HEK293 (cell line): ENCODE results near the gene ISG15.
A peak's percentile ranks its signal among the peaks of the same experiment; 100 is the strongest.

Experiments
- CTCF ChIP-seq: fragments of 450-650 bp; formaldehyde crosslinking; IDR thresholded peaks from 2 replicates; pipeline ENCODE4 v1.5.1; 2016; ENCODE audit warnings: missing biosample characterization, missing genetic modification characterization
- ELK4 ChIP-seq: IDR thresholded peaks from 2 replicates; pipeline ENCODE4 v1.6.1; 2011; ENCODE audit warnings: mild to moderate bottlenecking, low read depth, low read length, borderline replicate concordance
- KLF1 ChIP-seq: fragments of 450-650 bp; formaldehyde crosslinking; IDR thresholded peaks from 2 replicates; pipeline ENCODE4 v1.5.1; 2016; ENCODE audit warnings: missing biosample characterization, missing genetic modification characterization
- KLF9 ChIP-seq: fragments of 450-650 bp; formaldehyde crosslinking; IDR thresholded peaks from 2 replicates; pipeline ENCODE4 v1.5.1; 2016; ENCODE audit warnings: missing biosample characterization, missing genetic modification characterization, low read depth
- PATZ1 ChIP-seq: fragments of 450-650 bp; formaldehyde crosslinking; IDR thresholded peaks from 2 replicates; pipeline ENCODE4 v1.5.1; 2016; ENCODE audit warnings: missing biosample characterization, missing genetic modification characterization
- PRDM1 ChIP-seq: fragments of 450-650 bp; formaldehyde crosslinking; IDR thresholded peaks from 2 replicates; pipeline ENCODE4; 2016; ENCODE audit warnings: missing biosample characterization, missing genetic modification characterization
- PRDM10 ChIP-seq: fragments of 450-650 bp; formaldehyde crosslinking; IDR thresholded peaks from 2 replicates; pipeline ENCODE4 v1.5.1; 2016; ENCODE audit warnings: missing biosample characterization, missing genetic modification characterization
- REPIN1 ChIP-seq: fragments of 450-650 bp; formaldehyde crosslinking; IDR thresholded peaks from 2 replicates; pipeline ENCODE4 v1.5.1; 2017; ENCODE audit warnings: missing biosample characterization, missing genetic modification characterization, low read depth
- SP7 ChIP-seq: fragments of 450-650 bp; formaldehyde crosslinking; IDR thresholded peaks from 2 replicates; pipeline ENCODE4 v1.5.1; 2016; ENCODE audit warnings: missing biosample characterization, missing genetic modification characterization
- ZFP37 ChIP-seq: fragments of 450-650 bp; formaldehyde crosslinking; IDR thresholded peaks from 2 replicates; pipeline ENCODE4 v1.5.1; 2016; ENCODE audit warnings: missing biosample characterization, missing genetic modification characterization
- ZIC2 ChIP-seq: fragments of 450-650 bp; formaldehyde crosslinking; IDR thresholded peaks from 2 replicates; pipeline ENCODE4 v1.5.1; 2016; ENCODE audit warnings: missing biosample characterization, missing genetic modification characterization
- ZNF157 ChIP-seq: fragments of 450-650 bp; formaldehyde crosslinking; IDR thresholded peaks from 2 replicates; pipeline ENCODE4 v1.5.1; 2016; ENCODE audit warnings: missing biosample characterization, missing genetic modification characterization
- ZNF19 ChIP-seq: fragments of 450-650 bp; formaldehyde crosslinking; IDR thresholded peaks from 2 replicates; pipeline ENCODE4; 2016; ENCODE audit warnings: missing biosample characterization, missing genetic modification characterization, low read depth
- ZNF2 ChIP-seq: fragments of 450-650 bp; formaldehyde crosslinking; IDR thresholded peaks from 2 replicates; pipeline ENCODE4 v1.5.1; 2016; ENCODE audit warnings: missing biosample characterization, missing genetic modification characterization
- ZNF366 ChIP-seq: fragments of 450-650 bp; formaldehyde crosslinking; conservative IDR thresholded peaks from 2 replicates; pipeline ENCODE4 v1.5.1; 2016; ENCODE audit warnings: missing biosample characterization, missing genetic modification characterization
- ZNF391 ChIP-seq: fragments of 450-650 bp; formaldehyde crosslinking; IDR thresholded peaks from 2 replicates; pipeline ENCODE4 v1.5.1; 2016; ENCODE audit warnings: low read depth, missing biosample characterization, missing genetic modification characterization, borderline replicate concordance
- ZNF76 ChIP-seq: fragments of 450-650 bp; formaldehyde crosslinking; IDR thresholded peaks from 2 replicates; pipeline ENCODE4; 2016; ENCODE audit warnings: low read depth, missing biosample characterization, missing genetic modification characterization, borderline replicate concordance
- ZNF843 ChIP-seq: fragments of 450-650 bp; formaldehyde crosslinking; IDR thresholded peaks from 2 replicates; pipeline ENCODE4 v1.5.1; 2016; ENCODE audit warnings: missing biosample characterization, missing genetic modification characterization
- ZXDB ChIP-seq: fragments of 450-650 bp; formaldehyde crosslinking; IDR thresholded peaks from 2 replicates; pipeline ENCODE4 v1.5.1; 2016; ENCODE audit warnings: missing biosample characterization, missing genetic modification characterization
- TF ChIP-seq, protein P1 (sequence below): fragments of 450-650 bp; formaldehyde crosslinking; conservative IDR thresholded peaks from 2 replicates; pipeline ENCODE4 v1.5.1; 2016; ENCODE audit warnings: low read depth, missing biosample characterization, missing genetic modification characterization
- TF ChIP-seq, protein P2 (sequence below): fragments of 450-650 bp; formaldehyde crosslinking; IDR thresholded peaks from 2 replicates; pipeline ENCODE4 v1.5.1; 2016; ENCODE audit warnings: missing biosample characterization, missing genetic modification characterization
- TF ChIP-seq, protein P3 (sequence below): fragments of 450-650 bp; formaldehyde crosslinking; IDR thresholded peaks from 2 replicates; pipeline ENCODE4 v1.5.1; 2016; ENCODE audit warnings: missing biosample characterization, missing genetic modification characterization

ISG15 gene

GRCh38 chr1:966704-967300 is 46.5 kb upstream of the ISG15 start (continued):
- TF ChIP-seq PATZ1 (tag by site-specific recombination) (peak; percentile 81), ZXDB (tag by site-specific recombination) (peak; percentile 30; the same call in 1 of the 2 replicates), ELK4 (no peak), ZNF2 (tag by site-specific recombination) (peak; percentile 77), ZIC2 (tag by site-specific recombination) (peak; percentile 49; the same call in 1 of the 2 replicates), ZNF19 (tag by site-specific recombination) (no peak), ZFP37 (tag by site-specific recombination) (0 out of 2 replicates have a peak, but pooled peaks have one; percentile 56), ZNF366 (tag by site-specific recombination) (no peak), KLF9 (tag by site-specific recombination) (peak; percentile 82), KLF1 (0 out of 2 replicates have a peak, but pooled peaks have one; percentile 71), ZNF157 (no peak), PRDM10 (no peak), ZNF391 (tag by site-specific recombination) (0 out of 2 replicates have a peak, but pooled peaks have one; percentile 39), ZNF76 (tag by site-specific recombination) (peak; percentile 53; the same call in 1 of the 2 replicates), SP7 (tag by site-specific recombination) (peak; percentile 64), CTCF (tag by site-specific recombination) (no peak), ZNF843 (tag by site-specific recombination) (no peak), REPIN1 (tag by site-specific recombination) (peak; percentile 47; the same call in 1 of the 2 replicates), PRDM1 (peak; percentile 72)
- TF ChIP-seq, protein P1, sequence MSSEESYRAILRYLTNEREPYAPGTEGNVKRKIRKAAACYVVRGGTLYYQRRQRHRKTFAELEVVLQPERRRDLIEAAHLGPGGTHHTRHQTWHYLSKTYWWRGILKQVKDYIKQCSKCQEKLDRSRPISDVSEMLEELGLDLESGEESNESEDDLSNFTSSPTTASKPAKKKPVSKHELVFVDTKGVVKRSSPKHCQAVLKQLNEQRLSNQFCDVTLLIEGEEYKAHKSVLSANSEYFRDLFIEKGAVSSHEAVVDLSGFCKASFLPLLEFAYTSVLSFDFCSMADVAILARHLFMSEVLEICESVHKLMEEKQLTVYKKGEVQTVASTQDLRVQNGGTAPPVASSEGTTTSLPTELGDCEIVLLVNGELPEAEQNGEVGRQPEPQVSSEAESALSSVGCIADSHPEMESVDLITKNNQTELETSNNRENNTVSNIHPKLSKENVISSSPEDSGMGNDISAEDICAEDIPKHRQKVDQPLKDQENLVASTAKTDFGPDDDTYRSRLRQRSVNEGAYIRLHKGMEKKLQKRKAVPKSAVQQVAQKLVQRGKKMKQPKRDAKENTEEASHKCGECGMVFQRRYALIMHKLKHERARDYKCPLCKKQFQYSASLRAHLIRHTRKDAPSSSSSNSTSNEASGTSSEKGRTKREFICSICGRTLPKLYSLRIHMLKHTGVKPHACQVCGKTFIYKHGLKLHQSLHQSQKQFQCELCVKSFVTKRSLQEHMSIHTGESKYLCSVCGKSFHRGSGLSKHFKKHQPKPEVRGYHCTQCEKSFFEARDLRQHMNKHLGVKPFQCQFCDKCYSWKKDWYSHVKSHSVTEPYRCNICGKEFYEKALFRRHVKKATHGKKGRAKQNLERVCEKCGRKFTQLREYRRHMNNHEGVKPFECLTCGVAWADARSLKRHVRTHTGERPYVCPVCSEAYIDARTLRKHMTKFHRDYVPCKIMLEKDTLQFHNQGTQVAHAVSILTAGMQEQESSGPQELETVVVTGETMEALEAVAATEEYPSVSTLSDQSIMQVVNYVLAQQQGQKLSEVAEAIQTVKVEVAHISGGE (tag by site-specific recombination): peak; percentile 29; the same call in 1 of the 2 replicates
- TF ChIP-seq, protein P2, sequence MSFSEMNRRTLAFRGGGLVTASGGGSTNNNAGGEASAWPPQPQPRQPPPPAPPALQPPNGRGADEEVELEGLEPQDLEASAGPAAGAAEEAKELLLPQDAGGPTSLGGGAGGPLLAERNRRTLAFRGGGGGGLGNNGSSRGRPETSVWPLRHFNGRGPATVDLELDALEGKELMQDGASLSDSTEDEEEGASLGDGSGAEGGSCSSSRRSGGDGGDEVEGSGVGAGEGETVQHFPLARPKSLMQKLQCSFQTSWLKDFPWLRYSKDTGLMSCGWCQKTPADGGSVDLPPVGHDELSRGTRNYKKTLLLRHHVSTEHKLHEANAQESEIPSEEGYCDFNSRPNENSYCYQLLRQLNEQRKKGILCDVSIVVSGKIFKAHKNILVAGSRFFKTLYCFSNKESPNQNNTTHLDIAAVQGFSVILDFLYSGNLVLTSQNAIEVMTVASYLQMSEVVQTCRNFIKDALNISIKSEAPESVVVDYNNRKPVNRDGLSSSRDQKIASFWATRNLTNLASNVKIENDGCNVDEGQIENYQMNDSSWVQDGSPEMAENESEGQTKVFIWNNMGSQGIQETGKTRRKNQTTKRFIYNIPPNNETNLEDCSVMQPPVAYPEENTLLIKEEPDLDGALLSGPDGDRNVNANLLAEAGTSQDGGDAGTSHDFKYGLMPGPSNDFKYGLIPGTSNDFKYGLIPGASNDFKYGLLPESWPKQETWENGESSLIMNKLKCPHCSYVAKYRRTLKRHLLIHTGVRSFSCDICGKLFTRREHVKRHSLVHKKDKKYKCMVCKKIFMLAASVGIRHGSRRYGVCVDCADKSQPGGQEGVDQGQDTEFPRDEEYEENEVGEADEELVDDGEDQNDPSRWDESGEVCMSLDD (tag by site-specific recombination): no peak
- TF ChIP-seq, protein P3, sequence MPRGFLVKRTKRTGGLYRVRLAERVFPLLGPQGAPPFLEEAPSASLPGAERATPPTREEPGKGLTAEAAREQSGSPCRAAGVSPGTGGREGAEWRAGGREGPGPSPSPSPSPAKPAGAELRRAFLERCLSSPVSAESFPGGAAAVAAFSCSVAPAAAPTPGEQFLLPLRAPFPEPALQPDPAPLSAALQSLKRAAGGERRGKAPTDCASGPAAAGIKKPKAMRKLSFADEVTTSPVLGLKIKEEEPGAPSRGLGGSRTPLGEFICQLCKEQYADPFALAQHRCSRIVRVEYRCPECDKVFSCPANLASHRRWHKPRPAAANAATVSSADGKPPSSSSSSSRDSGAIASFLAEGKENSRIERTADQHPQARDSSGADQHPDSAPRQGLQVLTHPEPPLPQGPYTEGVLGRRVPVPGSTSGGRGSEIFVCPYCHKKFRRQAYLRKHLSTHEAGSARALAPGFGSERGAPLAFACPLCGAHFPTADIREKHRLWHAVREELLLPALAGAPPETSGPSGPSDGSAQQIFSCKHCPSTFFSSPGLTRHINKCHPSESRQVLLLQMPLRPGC: no peak
